ENCODE measurements around the gene FABP2.

DNA sequence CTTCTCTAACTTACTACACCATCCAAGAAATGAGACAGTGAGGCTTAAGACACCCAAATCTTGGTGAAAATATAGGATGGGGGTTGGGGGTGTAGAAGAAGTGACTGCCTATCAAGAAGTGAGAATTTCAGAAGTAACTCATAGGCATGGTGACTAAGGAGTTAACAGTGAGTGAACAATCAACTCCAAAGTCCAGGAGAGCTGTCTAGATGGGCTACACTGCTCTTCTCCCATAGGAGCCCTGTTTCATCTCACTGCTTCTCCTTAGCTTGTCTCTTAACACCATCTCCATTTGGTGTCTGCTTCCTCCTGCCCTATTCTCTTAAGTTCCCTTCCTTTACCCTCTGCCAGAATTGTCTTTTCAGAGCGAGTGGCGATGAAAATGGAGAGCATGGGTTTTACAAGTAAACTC, 22.7 kb downstream of the FABP2 start:
- TF ChIP-seq POLR2A (IDR thresholded peaks at IDR 0.05) (no peak), CTCF (IDR thresholded peaks at IDR 0.05) (no peak), EP300 (IDR thresholded peaks at IDR 0.05) (no peak)
